IMR-90 (cell line): ENCODE data around the gene CCDC137. TPM values are rescaled to one million over a fixed set of nuclear protein-coding genes. Genes with fewer than 3 reads are reported as not detected.
A peak's percentile ranks its signal among the peaks of the same experiment; 100 is the strongest.

Experiments used
- ATAC-seq: fragments of 200-7000 bp; cut with Tn5 transposase; 2 replicates; pipeline ENCODE4 v1.9.1; 2020; ENCODE audit warnings: low read depth, mild to moderate bottlenecking, moderate library complexity
- BruUV-seq: library from RNA; stranded (reverse); fragments of 400-500 nt; replicated peaks from 2 replicates; lab custom pipeline; 2021; lab: Mats Ljungman, UMichigan
- CTCF ChIA-PET: fragments of 300-600 bp; formaldehyde crosslinking; extraction: SDS; loops from one replicate; lab custom pipeline; 2021; ENCODE audit warnings: antibody characterized with exemption; lab: Yijun Ruan, JAX
- POLR2A ChIA-PET: fragments of 300-600 bp; sonication (Branson Sonifier 250); formaldehyde crosslinking; loops from one replicate; lab custom pipeline; 2022; ENCODE audit warnings: antibody characterized with exemption; ENCODE audit not compliant: unreplicated experiment; lab: Charles Lee
- DNase-seq: peaks from one replicate; pipeline ENCODE4 v3.0.0; 2013
- H2AFZ ChIP-seq: replicated peaks from 2 replicates; pipeline ENCODE3; 2013; ENCODE audit warnings: low read length, mild to moderate bottlenecking; ENCODE audit not compliant: poor library complexity
- H2AK5ac ChIP-seq: 2 replicates; pipeline ENCODE4 v1.6.1; 2013; ENCODE audit warnings: low read depth, low read length, inconsistent platforms
- H2AK9ac ChIP-seq: replicated peaks from 2 replicates; pipeline ENCODE3; 2013; ENCODE audit warnings: mild to moderate bottlenecking, low read depth, low read length, moderate library complexity; ENCODE audit not compliant: poor library complexity
- H2BK120ac ChIP-seq: 2 replicates; pipeline ENCODE4 v1.6.1; 2013; ENCODE audit warnings: low read depth, low read length, inconsistent platforms
- H2BK15ac ChIP-seq: 3 replicates; pipeline ENCODE4 v1.6.1; 2013; ENCODE audit warnings: low read depth, low read length, inconsistent platforms
- H2BK20ac ChIP-seq: 2 replicates; pipeline ENCODE4 v1.6.1; 2013; ENCODE audit warnings: low read depth, mild to moderate bottlenecking, inconsistent platforms, low read length, moderate library complexity
- H2BK5ac ChIP-seq: 2 replicates; pipeline ENCODE4 v1.6.1; 2013; ENCODE audit warnings: mild to moderate bottlenecking, low read depth, low read length, inconsistent platforms; ENCODE audit not compliant: poor library complexity, severe bottlenecking
- H3K14ac ChIP-seq: replicated peaks from 2 replicates; pipeline ENCODE4 v1.6.1; 2013; ENCODE audit warnings: low read depth, low read length, inconsistent platforms
- H3K18ac ChIP-seq: 2 replicates; pipeline ENCODE4 v1.6.1; 2013; ENCODE audit warnings: low read depth, low read length, control low read depth
- H3K23ac ChIP-seq: 2 replicates; pipeline ENCODE4 v1.6.1; 2013; ENCODE audit warnings: low read depth, low read length, inconsistent platforms
- H3K27ac ChIP-seq: 2 replicates; pipeline ENCODE4 v1.5.1; 2013; ENCODE audit warnings: mild to moderate bottlenecking, control low read depth, low read length; ENCODE audit not compliant: insufficient read depth
- H3K27me3 ChIP-seq: 2 replicates; pipeline ENCODE4 v1.6.1; 2013; ENCODE audit warnings: low read length; ENCODE audit not compliant: control insufficient read depth, insufficient read depth
- H3K36me3 ChIP-seq: 2 replicates; pipeline ENCODE4 v1.6.1; 2013; ENCODE audit warnings: low read length, mixed read lengths; ENCODE audit not compliant: control insufficient read depth, insufficient read depth
- H3K4ac ChIP-seq: 2 replicates; pipeline ENCODE4 v1.6.1; 2013; ENCODE audit warnings: low read depth, low read length, inconsistent platforms
- H3K4me1 ChIP-seq: 2 replicates; pipeline ENCODE4 v1.6.1; 2013; ENCODE audit warnings: low read length, mixed read lengths; ENCODE audit not compliant: control insufficient read depth, insufficient read depth
- H3K4me2 ChIP-seq: 2 replicates; pipeline ENCODE4 v1.6.1; 2013; ENCODE audit warnings: low read depth, mild to moderate bottlenecking, control low read depth, low read length, moderate library complexity
- H3K4me3 ChIP-seq: 2 replicates; pipeline ENCODE4 v1.5.1; 2013; ENCODE audit warnings: low read depth, mild to moderate bottlenecking, control low read depth, low read length, moderate library complexity; ENCODE audit not compliant: insufficient read depth
- H3K56ac ChIP-seq: 2 replicates; pipeline ENCODE4 v1.6.1; 2013; ENCODE audit warnings: low read length, inconsistent platforms; ENCODE audit not compliant: insufficient read depth; ENCODE audit errors: extremely low read depth
- H3K79me1 ChIP-seq, 2 experiments: 2 replicates each; pipeline ENCODE4 v1.6.1; 2013; ENCODE audit warnings: low read length in 2 of 2, inconsistent platforms in 1 of 2, low read depth in 1 of 2
- H3K9ac ChIP-seq: 2 replicates; pipeline ENCODE4 v1.6.1; 2013; ENCODE audit warnings: low read depth, low read length, control low read depth
- H3K9me1 ChIP-seq: 2 replicates; pipeline ENCODE4 v1.6.1; 2013; ENCODE audit warnings: low read length, inconsistent platforms; ENCODE audit not compliant: insufficient read depth
- H3K9me3 ChIP-seq: 2 replicates; pipeline ENCODE4 v1.6.1; 2013; ENCODE audit warnings: low read length; ENCODE audit not compliant: control insufficient read depth, insufficient read depth
- H4K20me1 ChIP-seq: 2 replicates; pipeline ENCODE4 v1.6.1; 2013; ENCODE audit warnings: low read length, inconsistent platforms; ENCODE audit not compliant: insufficient read depth
- H4K5ac ChIP-seq: 2 replicates; pipeline ENCODE4 v1.6.1; 2013; ENCODE audit warnings: mild to moderate bottlenecking, low read depth, low read length, control low read depth
- H4K8ac ChIP-seq, 2 experiments: 2 replicates each; pipeline ENCODE4 v1.6.1; 2013; ENCODE audit warnings: low read depth in 2 of 2, low read length in 2 of 2, control low read depth in 1 of 2, inconsistent platforms in 1 of 2
- H4K91ac ChIP-seq: 2 replicates; pipeline ENCODE4 v1.6.1; 2013; ENCODE audit warnings: low read depth, low read length, inconsistent platforms; ENCODE audit not compliant: insufficient read depth
- BHLHE40 ChIP-seq: fragments of 150-350 bp; IDR thresholded peaks from 2 replicates; pipeline ENCODE4 v1.6.1; 2016; ENCODE audit warnings: mild to moderate bottlenecking, low read depth, low read length
- CEBPB ChIP-seq: IDR thresholded peaks from 2 replicates; pipeline ENCODE4 v1.6.1; 2012; ENCODE audit warnings: low read depth, low read length, improper control_type of control experiment
- CHD1 ChIP-seq: IDR thresholded peaks from 2 replicates; pipeline ENCODE4 v1.6.1; 2012; ENCODE audit warnings: low read depth, low read length, improper control_type of control experiment
- ELK1 ChIP-seq: fragments of 150-350 bp; IDR thresholded peaks from 2 replicates; pipeline ENCODE4 v1.6.1; 2016; ENCODE audit warnings: low read depth, mild to moderate bottlenecking, low read length, moderate library complexity, borderline replicate concordance
- FOS ChIP-seq: fragments of 150-350 bp; IDR thresholded peaks from 2 replicates; pipeline ENCODE4 v1.6.1; 2016; ENCODE audit warnings: low read depth, low read length
- MAFK ChIP-seq: IDR thresholded peaks from 2 replicates; pipeline ENCODE4 v1.6.1; 2012; ENCODE audit warnings: low read depth, low read length, improper control_type of control experiment
- MAZ ChIP-seq: IDR thresholded peaks from 2 replicates; pipeline ENCODE4 v1.6.1; 2012; ENCODE audit warnings: low read depth, mild to moderate bottlenecking, low read length, improper control_type of control experiment, moderate library complexity, borderline replicate concordance
- MXI1 ChIP-seq: IDR thresholded peaks from 2 replicates; pipeline ENCODE4 v1.6.1; 2012; ENCODE audit warnings: low read depth, mild to moderate bottlenecking, low read length, moderate library complexity, borderline replicate concordance
- NFE2L2 ChIP-seq: fragments of 150-350 bp; IDR thresholded peaks from 2 replicates; pipeline ENCODE4 v1.6.1; 2016; ENCODE audit warnings: low read depth, mild to moderate bottlenecking, low read length
- POLR2A ChIP-seq: IDR thresholded peaks from 2 replicates; pipeline ENCODE4 v1.6.1; 2012; ENCODE audit warnings: mild to moderate bottlenecking, low read depth, low read length
- RAD21 ChIP-seq: IDR thresholded peaks from 2 replicates; pipeline ENCODE4 v1.6.1; 2012; ENCODE audit warnings: low read length, improper control_type of control experiment
- RCOR1 ChIP-seq: IDR thresholded peaks from 2 replicates; pipeline ENCODE4 v1.6.1; 2012; ENCODE audit warnings: mild to moderate bottlenecking, low read length, improper control_type of control experiment; ENCODE audit not compliant: insufficient replicate concordance
- RFX5 ChIP-seq: IDR thresholded peaks from 2 replicates; pipeline ENCODE4 v1.8.0; 2012; ENCODE audit warnings: low read depth, mild to moderate bottlenecking, low read length, moderate library complexity
- WGBS, 2 experiments: methylation state at CpG; one replicate each; pipeline versions ENCODE4 v1.1.5 to v1.1.7; 2013; ENCODE audit warnings: missing lambda C conversion rate in 2 of 2; ENCODE audit not compliant: insufficient read length in 1 of 2; ENCODE audit errors: extremely low coverage in 2 of 2; 5-methylcytosine and 5-hydroxymethylcytosine counted together
- dilution Hi-C: fragments of 300-500 bp; cut with HindIII; formaldehyde crosslinking; loops from one replicate; pipeline ENCODE4 v1.14.3; 2018; ENCODE audit warnings: low sequenced_read_pairs; ENCODE audit not compliant: unreplicated experiment
- in situ Hi-C: fragments of 300-500 bp; cut with MboI; formaldehyde crosslinking; loops from 3 replicates; pipeline ENCODE4 v1.14.3; 2019; ENCODE audit warnings: low sequenced_read_pairs, inconsistent platforms, mixed read lengths
- intact Hi-C: fragments of 100-400 bp; cut with micrococcal nuclease; formaldehyde crosslinking; loops from 2 replicates; pipeline ENCODE4 v1.10.0; 2022
- polyA plus RNA-seq, 3 experiments: library from polyadenylated mRNA; depleted of rRNA; stranded (reverse); fragments of >200 nt; gene quantifications; 2 replicates each; pipeline ENCODE4 v1.2.3, GENCODE V29; 2012; ENCODE audit warnings: low replicate concordance in 1 of 3
- total RNA-seq: library from RNA; depleted of rRNA; stranded (reverse); fragments of >200 nt; gene quantifications from 2 replicates; pipeline ENCODE4 v1.2.3, GENCODE V29; 2012
- TF ChIP-seq, protein P1 (sequence below): fragments of 150-350 bp; IDR thresholded peaks from 2 replicates; pipeline ENCODE4 v1.6.1; 2017; ENCODE audit warnings: mild to moderate bottlenecking, antibody characterized with exemption, low read length, low read depth
- TF ChIP-seq, protein P2 (sequence below): conservative IDR thresholded peaks from 2 replicates; pipeline ENCODE4 v1.5.1; 2012; ENCODE audit warnings: mild to moderate bottlenecking, low read depth, low read length, improper control_type of control experiment

CCDC137 gene
- total and polyA plus RNA-seq, 2 of the 4 experiments (the other 2 are of a cell fraction) = 7.5 to 18.4 TPM

GRCh38 chr17:81713556-81714411 is 47.2 kb downstream of the CCDC137 start:
- 73% methylated on average over 2 of the region's 36 CpGs; no CpG with 5 or more reads in 1 of the 2 experiments for WGBS, 2 experiments
- no peak overlapping the region for H3K56ac ChIP-seq
- no peak overlapping the region for H3K18ac ChIP-seq
- H3K4me3 ChIP-seq = no peak overlapping the region
- in situ Hi-C loops = no loop called here
- no peaks in the 10 kb centered on the region; the same call in 1 of the 2 replicates for H4K20me1 ChIP-seq
- no peaks in the 10 kb centered on the region for H3K27me3 ChIP-seq
- no peak overlapping the region for H3K27ac ChIP-seq
- dilution Hi-C loops = no loop called here
- no peak overlapping the region for H2BK15ac ChIP-seq
- DNase-seq (no peak), ATAC-seq (no peak)
- no peak overlapping the region for H4K5ac ChIP-seq
- peaks cover 14 to 30% of the 10 kb centered on the region in 2 experiments for H3K79me1 ChIP-seq
- no peaks in the 10 kb centered on the region for H3K9me3 ChIP-seq
- no peak overlapping the region for H3K4ac ChIP-seq
- H4K91ac ChIP-seq = no peak overlapping the region
- no TSS peak for BruUV-seq
- no peak overlapping the region for H2AFZ ChIP-seq
- no peak overlapping the region for H3K14ac ChIP-seq
- peak overlapping the region; percentile 75 for H2AK9ac ChIP-seq
- H2BK120ac ChIP-seq = no peak overlapping the region
- peaks cover 1% of the 10 kb centered on the region; the same call in 1 of the 2 replicates for H3K36me3 ChIP-seq
- no peak overlapping the region for H2BK5ac ChIP-seq
- H3K23ac ChIP-seq = no peak overlapping the region
- H4K8ac ChIP-seq = no peak overlapping the region
- H3K9me1 ChIP-seq = peaks cover 8% of the 10 kb centered on the region
- H3K4me1 ChIP-seq = peaks cover 18% of the 10 kb centered on the region
- H2AK5ac ChIP-seq = no peak overlapping the region
- H3K4me2 ChIP-seq = no peak overlapping the region
- no peak overlapping the region for H3K9ac ChIP-seq
- POLR2A ChIA-PET = no interaction called here
- no peak overlapping the region for H2BK20ac ChIP-seq
- intact Hi-C loops = no loop called here
- CTCF ChIA-PET = no interaction called here
- TF ChIP-seq, protein P1, sequence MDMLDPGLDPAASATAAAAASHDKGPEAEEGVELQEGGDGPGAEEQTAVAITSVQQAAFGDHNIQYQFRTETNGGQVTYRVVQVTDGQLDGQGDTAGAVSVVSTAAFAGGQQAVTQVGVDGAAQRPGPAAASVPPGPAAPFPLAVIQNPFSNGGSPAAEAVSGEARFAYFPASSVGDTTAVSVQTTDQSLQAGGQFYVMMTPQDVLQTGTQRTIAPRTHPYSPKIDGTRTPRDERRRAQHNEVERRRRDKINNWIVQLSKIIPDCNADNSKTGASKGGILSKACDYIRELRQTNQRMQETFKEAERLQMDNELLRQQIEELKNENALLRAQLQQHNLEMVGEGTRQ = no peak
- TF ChIP-seq MAZ = no peak
- no peak for TF ChIP-seq MAFK
- TF ChIP-seq ELK1 = no peak
- no peak for TF ChIP-seq RCOR1
- TF ChIP-seq MXI1 = no peak
- no peak for TF ChIP-seq POLR2A
- no peak for TF ChIP-seq BHLHE40
- no peak for TF ChIP-seq RFX5
- no peak for TF ChIP-seq RAD21
- no peak for TF ChIP-seq CHD1
- TF ChIP-seq, protein P2, sequence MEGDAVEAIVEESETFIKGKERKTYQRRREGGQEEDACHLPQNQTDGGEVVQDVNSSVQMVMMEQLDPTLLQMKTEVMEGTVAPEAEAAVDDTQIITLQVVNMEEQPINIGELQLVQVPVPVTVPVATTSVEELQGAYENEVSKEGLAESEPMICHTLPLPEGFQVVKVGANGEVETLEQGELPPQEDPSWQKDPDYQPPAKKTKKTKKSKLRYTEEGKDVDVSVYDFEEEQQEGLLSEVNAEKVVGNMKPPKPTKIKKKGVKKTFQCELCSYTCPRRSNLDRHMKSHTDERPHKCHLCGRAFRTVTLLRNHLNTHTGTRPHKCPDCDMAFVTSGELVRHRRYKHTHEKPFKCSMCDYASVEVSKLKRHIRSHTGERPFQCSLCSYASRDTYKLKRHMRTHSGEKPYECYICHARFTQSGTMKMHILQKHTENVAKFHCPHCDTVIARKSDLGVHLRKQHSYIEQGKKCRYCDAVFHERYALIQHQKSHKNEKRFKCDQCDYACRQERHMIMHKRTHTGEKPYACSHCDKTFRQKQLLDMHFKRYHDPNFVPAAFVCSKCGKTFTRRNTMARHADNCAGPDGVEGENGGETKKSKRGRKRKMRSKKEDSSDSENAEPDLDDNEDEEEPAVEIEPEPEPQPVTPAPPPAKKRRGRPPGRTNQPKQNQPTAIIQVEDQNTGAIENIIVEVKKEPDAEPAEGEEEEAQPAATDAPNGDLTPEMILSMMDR = no peak
- TF ChIP-seq CEBPB = no peak
- TF ChIP-seq NFE2L2 = no peak
- TF ChIP-seq FOS = no peak
